HG02571 (cell line): Measurements from ENCODE around the gene IFI27.

Source experiments
- ATAC-seq: cut with Tn5 transposase; IDR thresholded peaks from one replicate; pipeline ENCODE4 v1.9.1; 2021; ENCODE audit warnings: mild to moderate bottlenecking, moderate library complexity; ENCODE audit not compliant: unreplicated experiment

IFI27 gene

DNA sequence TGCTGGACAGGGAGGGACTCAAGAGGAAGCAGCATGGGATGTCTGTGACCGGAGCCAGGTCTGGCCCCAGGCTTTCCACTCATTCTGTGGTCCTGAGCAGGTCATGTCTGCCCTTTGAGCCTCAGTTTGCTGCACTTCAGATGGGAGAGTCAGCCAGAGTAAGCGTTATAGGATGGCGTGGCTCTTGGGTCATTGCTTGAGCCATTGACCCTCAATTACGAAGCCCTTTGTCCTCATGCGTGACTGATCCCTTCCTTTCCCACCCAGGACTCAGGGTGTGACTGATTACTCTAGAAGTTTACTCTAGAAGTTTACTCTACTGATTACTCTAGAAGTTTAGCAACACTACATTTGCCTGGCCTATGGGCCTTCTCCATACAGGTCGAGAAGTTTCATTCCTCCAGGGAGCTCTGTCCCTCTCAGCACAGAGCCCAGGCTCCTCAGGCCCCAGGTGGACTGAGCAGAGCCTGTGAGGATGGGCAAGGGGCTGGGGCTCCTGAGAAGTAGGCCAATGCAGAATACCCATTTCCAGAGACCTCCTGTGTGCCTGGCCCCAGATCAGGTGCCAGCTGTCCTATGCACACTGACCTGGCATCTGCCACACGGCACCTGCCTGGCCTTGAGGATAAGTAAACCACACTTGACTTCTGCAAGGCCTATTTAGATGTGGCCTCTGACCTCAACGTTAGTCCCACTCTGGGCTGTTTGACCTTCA is 7.6 kb upstream of the IFI27 start:
- ATAC-seq, result no peak

DNA sequence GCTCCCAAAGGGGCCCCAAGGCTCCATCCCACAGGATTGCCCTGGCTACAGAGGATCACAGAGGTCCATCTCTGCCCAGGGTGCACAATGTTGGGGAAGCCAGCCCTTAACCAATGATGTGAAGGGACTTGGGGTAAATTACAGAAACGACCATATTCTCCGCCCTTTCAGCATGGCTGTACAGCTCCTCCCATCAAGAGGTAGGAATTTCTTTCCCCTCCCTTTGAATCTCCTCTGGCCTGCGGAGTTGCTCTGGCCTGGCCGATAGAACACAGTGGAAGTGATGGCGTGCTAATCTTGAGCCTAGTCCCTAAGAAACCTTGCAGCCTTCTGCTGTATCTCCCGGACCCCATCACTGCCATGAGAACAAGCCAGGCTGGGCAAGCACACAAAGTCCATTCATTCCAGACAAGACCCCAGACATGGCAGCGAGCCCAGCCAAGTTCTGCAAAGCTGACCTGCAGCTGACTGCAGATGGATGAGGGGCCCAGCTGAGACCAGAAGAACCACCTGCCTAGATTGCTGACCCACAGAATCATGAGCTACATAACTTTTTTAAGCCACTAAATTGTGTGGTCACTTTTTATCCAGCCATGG is 6.9 kb upstream of the IFI27 start:
- no peak for ATAC-seq

- no peak for ATAC-seq
Observed at GRCh38 chr14:94104731-94105130, 5.8 kb upstream of the IFI27 start.

DNA sequence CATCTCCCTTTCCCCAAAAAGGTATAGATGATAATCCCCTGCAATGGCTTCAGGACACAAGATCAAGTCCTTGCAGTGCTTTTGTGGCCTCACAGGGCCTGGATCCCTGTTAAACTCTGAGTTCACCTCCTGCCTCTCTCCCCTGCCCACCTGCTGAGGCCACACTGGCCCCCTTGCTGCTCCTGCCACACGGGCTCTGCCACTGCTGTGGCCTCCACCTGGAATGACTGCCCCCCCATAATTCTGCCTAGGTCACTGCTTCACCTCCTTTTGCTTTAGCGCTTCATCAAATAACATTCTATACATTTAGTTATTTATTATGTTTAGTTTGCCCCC is 653 bp upstream of the IFI27 start:
- no peak for ATAC-seq

DNA sequence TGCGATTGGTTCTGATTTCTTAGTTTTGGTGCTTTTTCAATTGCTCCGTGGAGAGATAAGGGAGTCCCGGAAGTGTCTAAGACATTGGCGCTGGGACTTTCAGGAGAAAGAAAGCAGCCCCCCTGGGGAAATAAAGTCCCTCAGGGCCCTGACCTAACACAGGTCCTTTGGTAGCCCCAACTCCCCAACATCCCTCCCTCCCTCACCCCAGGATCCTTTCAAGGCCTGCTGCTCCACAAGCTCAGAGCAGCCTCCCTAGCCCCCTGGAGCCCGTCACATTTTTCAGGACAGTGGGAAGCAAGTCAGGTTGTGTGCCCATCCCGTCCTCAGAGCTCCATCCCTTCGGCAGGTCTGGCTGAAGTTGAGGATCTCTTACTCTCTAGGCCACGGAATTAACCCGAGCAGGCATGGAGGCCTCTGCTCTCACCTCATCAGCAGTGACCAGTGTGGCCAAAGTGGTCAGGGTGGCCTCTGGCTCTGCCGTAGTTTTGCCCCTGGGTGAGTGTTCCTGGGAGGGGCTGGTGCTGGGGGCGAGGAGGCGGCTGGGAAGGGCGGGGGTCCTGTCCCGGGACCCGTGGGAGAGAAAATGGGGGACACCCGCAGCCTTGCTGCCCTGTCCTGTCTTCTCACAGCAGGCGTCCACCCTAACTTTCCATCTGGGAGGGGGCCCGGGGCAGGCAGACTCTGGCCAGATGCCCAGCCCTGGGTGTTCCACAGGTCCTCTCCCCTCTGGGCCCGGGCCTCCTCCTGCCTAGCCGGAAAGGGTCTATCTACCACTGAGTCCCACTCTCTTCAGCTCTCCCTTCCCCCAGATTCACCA is 950 bp downstream of the IFI27 start:
- ATAC-seq, result no peak

DNA sequence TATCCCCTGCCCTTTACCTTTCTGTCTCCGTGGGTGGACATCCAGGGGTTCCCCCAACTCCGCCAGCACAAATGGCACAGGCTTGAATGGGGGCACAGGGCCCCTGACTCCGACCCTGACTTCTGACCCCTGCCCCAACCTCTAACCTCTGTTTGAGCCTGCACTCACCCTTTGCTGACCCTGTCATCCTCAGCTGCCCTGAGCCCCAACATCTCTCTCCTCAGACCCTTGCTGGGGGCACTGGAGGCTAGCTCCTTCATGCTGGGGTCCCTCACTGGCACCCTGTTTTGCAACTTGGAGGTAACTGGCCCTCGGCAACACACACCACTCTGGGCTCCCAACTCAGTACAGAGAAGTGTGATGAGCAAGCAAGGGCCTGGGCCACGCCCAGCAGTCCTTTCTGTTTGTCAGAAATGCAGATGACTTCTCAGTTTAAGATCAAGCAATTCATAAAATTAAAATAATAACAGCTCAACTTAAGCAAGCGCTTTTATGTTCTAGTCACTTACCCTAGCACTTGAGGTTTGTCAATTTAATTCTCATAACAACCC is 2.1 kb downstream of the IFI27 start:
- no peak for ATAC-seq

- ATAC-seq, result no peak
Observed at GRCh38 chr14:94113073-94113472, 2.5 kb downstream of the IFI27 start.

DNA sequence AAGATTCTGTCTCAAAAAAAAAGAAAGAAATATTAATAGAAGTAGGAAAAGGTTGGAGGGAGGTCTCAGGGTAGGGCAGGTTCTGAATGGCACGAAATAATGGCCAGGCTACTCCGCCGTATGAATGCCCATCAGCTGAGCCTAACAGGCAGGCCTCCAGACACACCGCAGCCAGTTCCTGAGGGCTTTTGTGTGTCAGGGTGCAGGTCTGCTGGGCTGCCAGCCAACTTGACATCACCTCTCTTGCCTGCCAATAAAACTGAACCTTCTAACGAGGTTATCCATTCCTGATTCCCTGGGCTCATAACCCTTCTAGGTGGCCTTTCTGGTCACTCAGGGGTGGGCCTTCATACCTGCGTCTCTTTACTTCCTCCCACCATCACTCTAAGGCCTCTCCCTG is 3.0 kb downstream of the IFI27 start:
- ATAC-seq, result no peak

DNA sequence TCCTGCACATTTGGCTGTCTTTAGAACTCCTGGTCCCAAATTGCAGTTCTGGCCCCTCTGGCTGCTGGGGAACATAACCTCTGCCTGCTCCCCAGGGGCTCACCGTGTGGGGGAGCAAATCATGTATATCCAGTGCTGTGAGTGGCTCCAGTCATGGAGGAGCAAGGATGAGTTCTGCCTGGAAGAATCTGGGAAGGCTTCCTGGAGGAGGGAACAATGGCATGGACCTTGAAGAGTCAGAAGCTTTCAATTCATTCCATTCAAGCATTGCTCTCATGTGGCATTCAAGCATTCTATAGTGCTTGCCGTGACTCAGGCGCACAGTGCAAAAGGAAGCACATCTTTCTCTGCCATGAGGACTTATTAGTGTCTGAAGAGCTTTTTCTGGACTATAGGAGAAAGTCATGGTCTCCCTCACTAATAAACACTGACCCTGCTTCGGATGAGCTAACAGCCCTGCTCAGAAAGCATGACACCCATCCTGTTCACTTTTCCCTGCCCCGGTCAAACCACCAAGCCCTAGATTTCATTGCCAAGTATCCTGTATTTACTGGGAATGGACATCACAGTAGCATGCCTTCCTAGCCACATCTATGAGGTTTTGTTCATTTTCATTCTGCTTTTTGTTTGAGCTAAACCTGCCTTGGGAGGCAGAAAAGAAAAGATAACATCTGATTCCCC is 3.5 kb downstream of the IFI27 start:
- ATAC-seq, result no peak

DNA sequence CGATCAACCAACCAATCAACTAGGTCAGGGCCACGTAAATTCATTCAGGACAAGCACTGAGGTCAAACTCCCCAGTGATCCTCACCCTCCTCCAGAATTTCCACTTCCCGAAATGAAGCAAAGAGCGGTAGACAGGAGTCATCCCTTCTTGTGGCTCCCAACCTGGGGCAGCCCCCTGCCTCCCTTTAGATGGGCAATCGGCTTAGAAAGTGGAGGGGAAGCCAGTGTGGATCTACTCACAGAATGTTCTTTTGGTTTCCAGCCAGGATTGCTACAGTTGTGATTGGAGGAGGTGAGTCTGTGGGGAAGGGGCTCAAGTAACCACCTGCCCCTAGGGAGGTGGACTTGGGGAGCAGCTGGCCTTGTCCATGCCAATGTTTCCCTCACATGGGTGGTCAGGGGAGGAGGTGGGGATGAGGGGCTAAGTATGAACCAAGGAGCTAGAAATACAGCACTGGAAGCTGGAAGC is 4.1 kb downstream of the IFI27 start:
- ATAC-seq, result no peak

- no peak for ATAC-seq
Observed at GRCh38 chr14:94115058-94115591, 4.6 kb downstream of the IFI27 start.

GRCh38 chr14:94115631-94116030 is 5.1 kb downstream of the IFI27 start:
- ATAC-seq, result no peak

DNA sequence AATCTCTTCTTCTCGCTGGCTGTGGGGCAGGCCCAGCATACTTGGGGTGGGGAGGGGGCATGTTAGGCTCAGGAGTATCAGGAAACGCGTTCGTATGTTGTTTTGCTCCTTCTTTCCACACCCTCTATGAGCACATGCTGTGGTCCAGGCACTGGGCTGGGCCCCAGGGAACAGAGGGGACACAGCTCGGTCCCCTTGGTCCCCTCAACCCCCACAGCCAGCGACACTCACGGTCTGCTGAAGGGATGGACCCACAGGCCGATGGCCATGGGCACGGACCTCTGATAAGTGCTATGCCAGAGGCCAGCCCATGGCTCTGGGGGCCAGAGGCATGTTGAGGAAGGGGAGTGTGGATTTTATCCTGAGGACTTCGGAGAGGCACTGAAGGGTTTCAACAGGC is 6.2 kb downstream of the IFI27 start:
- no peak for ATAC-seq

DNA sequence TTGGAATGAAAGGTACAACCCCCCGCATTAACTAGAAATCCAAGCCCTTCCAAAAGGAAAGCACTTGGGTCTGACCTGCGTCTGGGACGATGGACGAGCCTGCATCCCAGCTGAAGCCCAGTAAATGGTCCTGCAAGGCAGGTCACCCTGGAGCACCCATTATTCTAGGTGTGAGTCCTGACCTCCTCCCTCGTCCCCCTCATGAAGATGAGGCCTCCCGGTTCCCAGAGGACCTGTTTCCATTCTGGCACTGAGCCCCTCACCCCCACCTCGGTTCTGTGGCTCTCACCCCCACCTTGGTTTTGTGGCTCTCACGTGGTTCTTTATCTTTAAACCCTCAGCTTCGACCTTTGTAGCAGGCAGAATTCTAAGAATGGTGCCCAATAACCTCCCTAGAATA is 7.3 kb downstream of the IFI27 start:
- ATAC-seq, result no peak

DNA sequence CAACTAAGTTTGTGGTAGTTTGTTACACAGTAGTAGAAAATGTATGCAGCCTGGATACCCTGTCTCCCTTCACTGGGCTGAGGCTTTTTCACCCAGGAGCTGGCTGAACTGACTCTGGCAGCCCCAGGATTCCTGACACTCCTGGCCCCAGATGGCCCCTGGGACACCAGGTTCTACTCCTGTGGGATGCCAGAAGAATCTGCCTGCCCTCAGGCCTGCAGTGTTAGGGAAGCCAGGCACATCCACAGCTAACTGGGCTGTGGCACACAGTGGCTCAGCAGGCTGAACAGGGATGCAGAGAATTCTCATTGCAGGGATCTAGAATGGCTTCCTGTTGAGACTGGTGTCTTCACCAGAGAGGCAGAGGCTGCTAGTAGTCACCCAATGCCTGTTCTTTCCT is 8.5 kb downstream of the IFI27 start:
- ATAC-seq, result no peak

GRCh38 chr14:94120667-94121340 is 10.3 kb downstream of the IFI27 start:
- ATAC-seq, result no peak

DNA sequence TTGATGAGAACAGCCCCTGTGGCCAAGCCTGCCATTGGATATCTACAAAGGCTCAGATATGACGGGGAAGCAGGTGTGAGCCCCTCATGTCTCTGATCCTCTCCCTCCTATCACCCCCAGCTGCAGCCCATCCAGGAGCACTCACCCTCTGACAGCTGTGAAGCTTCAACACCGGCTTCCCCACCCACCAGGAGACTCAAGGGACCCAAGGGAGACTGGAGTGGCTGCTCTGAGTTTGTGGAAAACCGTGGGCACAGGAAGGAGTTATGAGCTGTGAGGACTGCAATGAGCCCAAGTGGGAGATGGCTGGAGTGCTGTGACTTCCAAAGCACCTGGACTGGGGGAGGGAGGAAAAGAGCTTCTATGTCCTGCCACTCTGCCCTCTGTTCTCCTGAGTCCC is 10.9 kb downstream of the IFI27 start:
- no peak for ATAC-seq

DNA sequence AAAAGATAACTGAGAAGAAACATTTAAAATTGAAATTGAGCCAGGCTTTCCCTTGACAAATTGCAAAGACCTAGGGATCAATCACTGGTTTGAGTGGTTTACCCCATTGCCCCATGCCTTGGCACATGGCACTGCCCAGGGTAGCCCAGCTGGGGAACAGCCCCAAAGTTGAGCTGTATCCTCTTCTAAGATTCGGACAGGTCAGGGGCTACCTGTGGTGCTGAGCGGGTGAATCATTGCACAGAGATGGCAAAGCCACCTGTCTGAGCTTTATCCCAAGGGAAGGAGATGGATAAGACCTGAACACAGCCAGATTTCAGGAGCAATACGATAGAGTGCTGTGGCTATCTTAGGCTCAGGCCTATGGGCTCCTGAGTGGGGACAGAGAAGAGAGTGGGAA is 11.9 kb downstream of the IFI27 start:
- no peak for ATAC-seq

- ATAC-seq, result no peak
Observed at GRCh38 chr14:94123296-94123695, 12.8 kb downstream of the IFI27 start.

GRCh38 chr14:94123868-94124267 is 13.3 kb downstream of the IFI27 start:
- no peak for ATAC-seq
